K562 (cell line): ENCODE data around the gene TICAM1. TPM values are rescaled to one million over a fixed set of nuclear protein-coding genes. Genes with fewer than 3 reads are reported as not detected.

Experiments used
- ADNP ChIP-seq: fragments of 200-800 bp; sonication (Bioruptor generic); IDR thresholded peaks from 2 replicates; pipeline ENCODE4 v1.6.1; 2016; ENCODE audit warnings: missing genetic modification characterization, missing compliant biosample characterization
- CCNT2 ChIP-seq: IDR thresholded peaks from 2 replicates; pipeline ENCODE4 v1.6.1; 2011; ENCODE audit warnings: borderline replicate concordance, low read depth, mild to moderate bottlenecking, moderate library complexity, mixed read lengths, low read length; ENCODE audit not compliant: insufficient read length; ENCODE audit errors: extremely low read depth
- CEBPG ChIP-seq, 3 experiments: fragments of 200-800 bp in 1 of 3; sonication (Bioruptor generic) in 1 of 3; sonication (generic) in 1 of 3; formaldehyde crosslinking in 1 of 3; IDR thresholded peaks in 2 of 3; conservative IDR thresholded peaks in 1 of 3; 2 replicates each; pipeline versions ENCODE4 v1.6.1 to v1.8.0; 2016 to 2022; ENCODE audit warnings: missing compliant biosample characterization in 2 of 3, missing genetic modification characterization in 2 of 3, mild to moderate bottlenecking in 1 of 3, missing genetic modification reagents in 1 of 3
- GTF2A2 ChIP-seq: IDR thresholded peaks from 2 replicates; pipeline ENCODE4 v1.6.1; 2016; ENCODE audit warnings: mild to moderate bottlenecking, missing genetic modification characterization, missing compliant biosample characterization
- HDAC2 ChIP-seq: fragments of 450-650 bp; IDR thresholded peaks from 2 replicates; pipeline ENCODE4 v1.6.1; 2016; ENCODE audit warnings: mild to moderate bottlenecking
- MNT ChIP-seq, 2 experiments: fragments of 450-650 bp; conservative IDR thresholded peaks; 2 replicates each; pipeline ENCODE4 v1.6.1; 2017; ENCODE audit warnings: mild to moderate bottlenecking in 2 of 2, moderate library complexity in 2 of 2
- MYNN ChIP-seq, 2 experiments: sonication (generic); formaldehyde crosslinking in 1 of 2; IDR thresholded peaks; 2 replicates each; pipeline versions ENCODE4 v1.5.0 to v1.6.1; 2016 to 2020; ENCODE audit warnings: antibody characterized with exemption in 1 of 2, missing genetic modification reagents in 1 of 2
- PRMT5 ChIP-seq: sonication (generic); formaldehyde crosslinking; IDR thresholded peaks from 2 replicates; pipeline ENCODE4 v1.5.0; 2020; ENCODE audit warnings: missing genetic modification reagents
- SMAD4 ChIP-seq: fragments of 250-450 bp; sonication (Bioruptor Pico); conservative IDR thresholded peaks from 2 replicates; pipeline ENCODE4 v1.8.0; 2021; ENCODE audit warnings: inconsistent platforms, mild to moderate bottlenecking, moderate library complexity
- TOE1 ChIP-seq, 2 experiments: fragments of 450-650 bp in 1 of 2; sonication (generic) in 1 of 2; formaldehyde crosslinking in 1 of 2; IDR thresholded peaks; 2 replicates each; pipeline versions ENCODE4 v1.7.1 to v1.8.0; 2016 to 2022; ENCODE audit warnings: borderline replicate concordance in 2 of 2, mild to moderate bottlenecking in 2 of 2, antibody characterized with exemption in 1 of 2, inconsistent platforms in 1 of 2, low read depth in 1 of 2, missing genetic modification reagents in 1 of 2, moderate library complexity in 1 of 2
- ZBTB1 ChIP-seq: sonication (generic); formaldehyde crosslinking; IDR thresholded peaks from 2 replicates; pipeline ENCODE4 v1.8.1; 2023; ENCODE audit warnings: missing genetic modification reagents, low read depth, mild to moderate bottlenecking, borderline replicate concordance
- ZBTB2 ChIP-seq: fragments of 450-650 bp; IDR thresholded peaks from 2 replicates; pipeline ENCODE4 v1.6.1; 2016; ENCODE audit warnings: antibody characterized with exemption
- ZBTB49 ChIP-seq: sonication (generic); formaldehyde crosslinking; IDR thresholded peaks from 2 replicates; pipeline ENCODE4 v1.8.0; 2022; ENCODE audit warnings: missing genetic modification reagents, mild to moderate bottlenecking, borderline replicate concordance
- ZKSCAN8 ChIP-seq: fragments of 200-800 bp; sonication (Bioruptor generic); IDR thresholded peaks from 2 replicates; pipeline ENCODE4 v1.6.1; 2016; ENCODE audit warnings: missing genetic modification characterization, missing compliant biosample characterization
- ZNF217 ChIP-seq: sonication (generic); formaldehyde crosslinking; IDR thresholded peaks from 2 replicates; pipeline ENCODE4 v1.8.0; 2022; ENCODE audit warnings: mild to moderate bottlenecking, missing genetic modification reagents
- ZNF561 ChIP-seq: fragments of 450-650 bp; formaldehyde crosslinking; conservative IDR thresholded peaks from 2 replicates; pipeline ENCODE4 v1.4.0; 2020; ENCODE audit warnings: mild to moderate bottlenecking, moderate library complexity
- ZNF639 ChIP-seq, 2 experiments: fragments of 200-800 bp in 1 of 2; sonication (Bioruptor generic) in 1 of 2; sonication (generic) in 1 of 2; formaldehyde crosslinking in 1 of 2; IDR thresholded peaks in 1 of 2; conservative IDR thresholded peaks in 1 of 2; 2 replicates each; pipeline versions ENCODE4 v1.5.0 to v1.6.1; 2016 to 2020; ENCODE audit warnings: missing compliant biosample characterization in 1 of 2, missing genetic modification characterization in 1 of 2, missing genetic modification reagents in 1 of 2
- polyA plus RNA-seq, 8 experiments: library from polyadenylated mRNA; depleted of rRNA in 4 of 8; stranded (reverse) in 5 of 8; unstranded in 3 of 8; fragments of >200 nt; fragmentation: Nextera tagmentation in 2 of 8; fragmentation: Illumina TruSeq in 1 of 8; extraction: Ambion mirVana in 2 of 8; extraction: Trizol in 1 of 8; gene quantifications; 2 replicates each; pipeline versions ENCODE4 v1.2.1 to v1.2.3, GENCODE V29; 2011 to 2014; ENCODE audit warnings: inconsistent platforms in 1 of 8, missing spikeins in 1 of 8
- total RNA-seq, 7 experiments: library from RNA; depleted of rRNA in 6 of 7; stranded (reverse); fragments of >200 nt in 6 of 7; fragmentation: Illumina TruSeq in 2 of 7; extraction: Trizol in 2 of 7; gene quantifications; 2 replicates each; pipeline versions ENCODE4 v1.2.1 to v1.2.3, GENCODE V29; 2011 to 2021; ENCODE audit warnings: low replicate concordance in 1 of 7

TICAM1 gene
- total and polyA plus RNA-seq, 9 of the 15 experiments (the other 6 are each of a cell fraction or from before 2014, with no cell fraction given), result 0.07 to 11.6 (median 1.5) TPM

GRCh38 chr19:4768934-4769777, 62.4 kb downstream of the TICAM1 start (continued):
- TF ChIP-seq CEBPG (CRISPR knock-in tag; IDR thresholded peaks at IDR 0.05), result peak; percentile 69
- TF ChIP-seq CEBPG (tag; conservative IDR thresholded peaks at IDR 0.05 in 1 of 2, IDR thresholded peaks at IDR 0.05 in 1 of 2), result no peak
- TF ChIP-seq SMAD4 (CRISPR knock-in tag), result peak; percentile 91
- TF ChIP-seq ADNP, result no peak
- TF ChIP-seq TOE1 (IDR thresholded peaks at IDR 0.05; ENCODE audit: borderline replicate concordance), result peak; percentile 66; the same call in 1 of the 2 replicates
- peak; percentile 100 for TF ChIP-seq TOE1 (CRISPR knock-in tag; IDR thresholded peaks at IDR 0.05; ENCODE audit: borderline replicate concordance, low read depth)
- TF ChIP-seq ZBTB1, result peak; percentile 98
- TF ChIP-seq ZKSCAN8 (CRISPR knock-in tag), result peak; percentile 84
- TF ChIP-seq ZNF561 (CRISPR knock-in tag), result no peak
- TF ChIP-seq PRMT5, result peak; percentile 99
- peak; percentile 99 for TF ChIP-seq HDAC2
- TF ChIP-seq GTF2A2 (tag), result 0 out of 2 replicates have a peak, but pooled peaks have one; percentile 44
- TF ChIP-seq ZNF217 (CRISPR knock-in tag), result peak; percentile 99
- TF ChIP-seq MYNN (IDR thresholded peaks at IDR 0.05), result peak; percentile 98
- peak; percentile 96 for TF ChIP-seq MYNN (CRISPR knock-in tag; IDR thresholded peaks at IDR 0.05)
- TF ChIP-seq ZNF639 (CRISPR knock-in tag; conservative IDR thresholded peaks at IDR 0.05 in 1 of 2, IDR thresholded peaks at IDR 0.05 in 1 of 2), result peak; percentile 91 to 99
- TF ChIP-seq MNT (conservative IDR thresholded peaks at IDR 0.05), result peak; percentile 87 to 96
- TF ChIP-seq CCNT2, result no peak
- peak; percentile 100 for TF ChIP-seq ZBTB49
- 0 out of 2 replicates have a peak, but pooled peaks have one; percentile 37 for TF ChIP-seq ZBTB2
